ENCODE results near the gene ARAP3.

ARAP3 gene

DNA sequence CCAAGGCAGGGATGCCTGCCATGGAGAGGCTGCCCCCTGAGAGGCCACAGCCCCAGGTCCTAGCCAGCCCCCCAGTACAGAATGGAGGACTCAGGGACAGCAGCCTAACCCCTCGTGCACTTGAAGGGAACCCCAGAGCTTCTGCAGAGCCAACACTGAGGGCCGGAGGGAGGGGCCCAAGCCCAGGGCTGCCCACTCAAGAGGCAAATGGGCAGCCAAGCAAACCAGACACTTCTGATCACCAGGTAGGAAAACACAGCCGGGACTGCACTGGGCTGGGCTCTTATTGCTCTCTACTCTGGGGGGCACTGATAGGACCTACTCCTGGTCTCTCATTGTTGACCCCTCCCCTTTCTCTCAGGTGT lies 42.0 kb downstream of the ARAP3 start:
- Histone ChIP-seq H2AFZ (ENCODE audit: low read depth, low read length) (no peak overlapping the region), H3K9me3 (ENCODE audit: insufficient read depth, low read length) (no peaks in the 10 kb centered on the region), H3K4me3 (ENCODE audit: low read length) (no peak overlapping the region), H4K20me1 (ENCODE audit: insufficient read depth, low read length) (peaks cover 10% of the 10 kb centered on the region), H3K36me3 (replicated peaks; ENCODE audit: low read depth, low read length) (peaks cover 6% of the 10 kb centered on the region), H3K27ac (ENCODE audit: low read length) (no peak overlapping the region), H3K4me2 (ENCODE audit: low read length) (no peak overlapping the region), H3K4me1 (ENCODE audit: low read length) (peaks cover 25% of the 10 kb centered on the region), H3K27me3 (ENCODE audit: low read depth, low read length) (no peaks in the 10 kb centered on the region), H3K9ac (ENCODE audit: low read length) (no peak overlapping the region), H3K79me2 (ENCODE audit: low read length) (peaks cover 33% of the 10 kb centered on the region)
- TF ChIP-seq, protein P1, sequence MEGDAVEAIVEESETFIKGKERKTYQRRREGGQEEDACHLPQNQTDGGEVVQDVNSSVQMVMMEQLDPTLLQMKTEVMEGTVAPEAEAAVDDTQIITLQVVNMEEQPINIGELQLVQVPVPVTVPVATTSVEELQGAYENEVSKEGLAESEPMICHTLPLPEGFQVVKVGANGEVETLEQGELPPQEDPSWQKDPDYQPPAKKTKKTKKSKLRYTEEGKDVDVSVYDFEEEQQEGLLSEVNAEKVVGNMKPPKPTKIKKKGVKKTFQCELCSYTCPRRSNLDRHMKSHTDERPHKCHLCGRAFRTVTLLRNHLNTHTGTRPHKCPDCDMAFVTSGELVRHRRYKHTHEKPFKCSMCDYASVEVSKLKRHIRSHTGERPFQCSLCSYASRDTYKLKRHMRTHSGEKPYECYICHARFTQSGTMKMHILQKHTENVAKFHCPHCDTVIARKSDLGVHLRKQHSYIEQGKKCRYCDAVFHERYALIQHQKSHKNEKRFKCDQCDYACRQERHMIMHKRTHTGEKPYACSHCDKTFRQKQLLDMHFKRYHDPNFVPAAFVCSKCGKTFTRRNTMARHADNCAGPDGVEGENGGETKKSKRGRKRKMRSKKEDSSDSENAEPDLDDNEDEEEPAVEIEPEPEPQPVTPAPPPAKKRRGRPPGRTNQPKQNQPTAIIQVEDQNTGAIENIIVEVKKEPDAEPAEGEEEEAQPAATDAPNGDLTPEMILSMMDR (IDR thresholded peaks at IDR 0.05; ENCODE audit: low read depth, low read length) = no peak
- no peak for TF ChIP-seq EZH2phosphoT487 (IDR thresholded peaks at IDR 0.05; ENCODE audit: low read depth)

DNA sequence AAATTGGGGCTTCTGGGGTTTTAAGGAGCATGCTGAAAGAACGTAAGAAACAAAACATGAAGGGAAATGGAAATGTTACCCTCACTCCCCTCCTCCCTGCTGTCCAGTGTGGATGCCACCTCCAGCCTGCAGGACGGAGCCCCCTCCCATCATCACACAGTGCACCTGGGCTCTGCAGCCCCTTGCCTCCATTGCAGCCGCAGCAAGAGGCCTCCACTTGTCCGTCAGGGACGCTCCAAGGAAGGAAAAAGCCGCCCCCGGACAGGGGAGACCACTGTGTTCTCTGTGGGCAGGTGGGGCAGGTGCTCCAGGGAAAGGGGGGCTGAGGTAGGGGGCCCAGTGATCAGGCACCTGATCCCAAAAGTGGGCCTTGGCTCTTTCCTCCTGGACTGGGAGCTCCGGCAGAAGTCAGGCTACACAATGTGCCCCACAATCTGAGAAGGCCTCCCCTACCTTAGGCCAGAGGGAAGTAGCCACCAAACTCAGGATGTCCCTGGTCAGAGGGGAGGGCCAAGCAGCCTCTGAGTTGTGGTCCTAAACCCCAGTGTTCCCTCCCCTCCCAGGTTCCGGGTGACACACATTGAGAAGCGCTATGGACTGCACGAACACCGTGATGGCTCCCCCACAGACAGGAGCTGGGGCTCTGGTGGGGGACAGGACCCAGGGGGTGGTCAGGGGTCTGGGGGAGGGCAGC lies 42.5 kb downstream of the ARAP3 start:
- Histone ChIP-seq H4K20me1 (ENCODE audit: insufficient read depth, low read length) (peaks cover 14% of the 10 kb centered on the region), H3K4me1 (ENCODE audit: low read length) (peaks cover 30% of the 10 kb centered on the region), H3K27me3 (ENCODE audit: low read depth, low read length) (no peaks in the 10 kb centered on the region), H3K9ac (ENCODE audit: low read length) (no peak overlapping the region), H3K9me3 (ENCODE audit: insufficient read depth, low read length) (no peaks in the 10 kb centered on the region), H3K27ac (ENCODE audit: low read length) (no peak overlapping the region), H3K79me2 (ENCODE audit: low read length) (peaks cover 39% of the 10 kb centered on the region), H3K36me3 (replicated peaks; ENCODE audit: low read depth, low read length) (peaks cover 6% of the 10 kb centered on the region), H3K4me3 (ENCODE audit: low read length) (no peak overlapping the region), H2AFZ (ENCODE audit: low read depth, low read length) (no peak overlapping the region), H3K4me2 (ENCODE audit: low read length) (no peak overlapping the region)
- TF ChIP-seq EZH2phosphoT487 (IDR thresholded peaks at IDR 0.05; ENCODE audit: low read depth) = no peak
- TF ChIP-seq, protein P1 (IDR thresholded peaks at IDR 0.05; ENCODE audit: low read depth, low read length) = no peak

DNA sequence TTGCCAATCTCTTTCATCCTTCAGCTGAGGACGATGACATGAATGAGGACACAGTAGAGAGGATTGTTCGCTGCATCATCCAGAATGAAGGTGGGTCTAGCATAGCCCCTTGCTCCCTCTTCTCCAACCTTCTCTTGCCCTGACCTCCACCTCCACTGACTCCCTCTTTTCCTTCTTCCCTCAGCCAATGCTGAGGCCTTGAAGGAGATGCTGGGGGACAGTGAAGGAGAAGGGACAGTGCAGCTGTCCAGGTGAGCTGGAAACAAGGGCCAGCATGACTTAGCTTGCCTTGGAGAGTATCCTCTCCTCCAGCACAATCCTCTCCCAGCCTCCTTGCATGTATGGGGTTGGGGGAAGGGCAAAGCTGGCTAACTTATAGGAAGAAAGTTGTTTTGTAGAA lies 43.3 kb downstream of the ARAP3 start:
- Histone ChIP-seq H3K4me1 (ENCODE audit: low read length) (peaks cover 36% of the 10 kb centered on the region), H3K9ac (ENCODE audit: low read length) (no peak overlapping the region), H3K4me2 (ENCODE audit: low read length) (peak overlapping the region; percentile 66)

DNA sequence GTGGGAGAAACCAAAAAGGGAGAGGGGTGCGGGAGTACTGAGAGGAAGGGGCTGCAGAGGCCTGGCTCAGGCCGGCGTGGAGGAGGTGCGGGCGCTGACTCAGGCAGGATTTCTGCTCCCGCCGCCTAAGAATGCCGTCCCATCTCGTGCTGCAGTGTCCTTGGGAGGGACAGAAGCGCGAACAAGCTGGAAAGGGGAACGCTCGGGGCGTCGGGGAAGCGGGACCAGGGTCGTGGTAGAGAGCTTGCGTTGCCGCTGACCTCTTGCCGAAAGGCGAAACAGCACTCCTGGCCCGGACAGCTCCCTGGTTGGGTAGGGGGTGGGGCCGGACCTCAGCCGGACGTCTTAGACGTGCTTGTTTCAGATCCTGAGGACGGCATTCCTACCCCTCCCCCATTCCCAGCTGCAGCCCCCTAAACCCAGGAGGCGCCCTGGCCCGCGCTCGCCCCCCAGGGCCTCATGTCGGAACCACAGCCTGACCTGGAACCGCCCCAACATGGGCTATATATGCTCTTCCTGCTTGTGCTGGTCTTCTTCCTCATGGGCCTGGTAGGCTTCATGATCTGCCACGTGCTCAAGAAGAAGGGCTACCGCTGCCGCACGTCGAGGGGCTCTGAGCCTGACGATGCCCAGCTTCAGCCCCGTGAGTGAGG lies 44.1 kb downstream of the ARAP3 start:
- H3K27me3 ChIP-seq (ENCODE audit: low read depth, low read length) = no peaks in the 10 kb centered on the region
- H3K9me3 ChIP-seq (ENCODE audit: insufficient read depth, low read length) = no peaks in the 10 kb centered on the region
- H2AFZ ChIP-seq (ENCODE audit: low read depth, low read length) = peak overlapping the region; percentile 39; the same call in 1 of the 2 replicates
- H3K27ac ChIP-seq (ENCODE audit: low read length) = peak overlapping the region; percentile 69
- TF ChIP-seq, protein P1 (IDR thresholded peaks at IDR 0.05; ENCODE audit: low read depth, low read length) = peak; percentile 57
- TF ChIP-seq EZH2phosphoT487 (IDR thresholded peaks at IDR 0.05; ENCODE audit: low read depth) = no peak
- H3K4me1 ChIP-seq (ENCODE audit: low read length) = peaks cover 45% of the 10 kb centered on the region
- H3K36me3 ChIP-seq (replicated peaks; ENCODE audit: low read depth, low read length) = peaks cover 8% of the 10 kb centered on the region
- peaks cover 50% of the 10 kb centered on the region for H3K79me2 ChIP-seq (ENCODE audit: low read length)
- peaks cover 15% of the 10 kb centered on the region for H4K20me1 ChIP-seq (ENCODE audit: insufficient read depth, low read length)
- H3K9ac ChIP-seq (ENCODE audit: low read length) = peak overlapping the region; percentile 98
- H3K4me3 ChIP-seq (ENCODE audit: low read length) = peak overlapping the region; percentile 95
- peak overlapping the region; percentile 66 for H3K4me2 ChIP-seq (ENCODE audit: low read length)

More for the DNA sequence above, 43.3 kb downstream of the ARAP3 start:
- TF ChIP-seq, protein P1 (IDR thresholded peaks at IDR 0.05; ENCODE audit: low read depth, low read length) = no peak
- no peak for TF ChIP-seq EZH2phosphoT487 (IDR thresholded peaks at IDR 0.05; ENCODE audit: low read depth)
- Histone ChIP-seq H3K27me3 (ENCODE audit: low read depth, low read length) (no peaks in the 10 kb centered on the region), H3K79me2 (ENCODE audit: low read length) (peaks cover 41% of the 10 kb centered on the region), H3K9me3 (ENCODE audit: insufficient read depth, low read length) (no peaks in the 10 kb centered on the region), H3K27ac (ENCODE audit: low read length) (0 out of 2 replicates have a peak overlapping the region, but pooled peaks have one; percentile 27), H3K36me3 (replicated peaks; ENCODE audit: low read depth, low read length) (peaks cover 6% of the 10 kb centered on the region), H2AFZ (ENCODE audit: low read depth, low read length) (no peak overlapping the region), H3K4me3 (ENCODE audit: low read length) (peak overlapping the region; percentile 95), H4K20me1 (ENCODE audit: insufficient read depth, low read length) (peaks cover 14% of the 10 kb centered on the region)
